SU-DHL-6 (cell line): ENCODE data around the gene VCX2.

Experiments used
- H2AFZ ChIP-seq: fragments of 200-600 bp; sonication (generic); 2 replicates; pipeline ENCODE4 v1.6.1; 2014; ENCODE audit warnings: low read depth, mild to moderate bottlenecking, moderate library complexity, mixed read lengths, antibody characterized with exemption, low read length; ENCODE audit not compliant: severe bottlenecking
- H3F3A ChIP-seq: fragments of 200-600 bp; shearing (Covaris generic); 2 replicates; pipeline ENCODE4 v1.6.0; 2016; ENCODE audit warnings: antibody characterized with exemption, mild to moderate bottlenecking; ENCODE audit not compliant: insufficient read depth
- H3K27ac ChIP-seq: fragments of 200-600 bp; sonication (generic); 2 replicates; pipeline ENCODE4 v1.5.1; 2016; ENCODE audit warnings: low read depth, mild to moderate bottlenecking, low read length, moderate library complexity, mixed read lengths
- H3K27me3 ChIP-seq: fragments of 200-600 bp; sonication (generic), shearing (Covaris generic); 2 replicates; pipeline ENCODE4 v1.6.0; 2014; ENCODE audit warnings: mild to moderate bottlenecking, low read length
- H3K36me3 ChIP-seq: fragments of 200-600 bp; sonication (generic); 2 replicates; pipeline ENCODE4 v1.6.1; 2014; ENCODE audit warnings: mild to moderate bottlenecking, low read length, mixed read lengths
- H3K4me2 ChIP-seq: fragments of 300-600, 200-600 bp; shearing (Covaris generic), sonication (generic); 2 replicates; pipeline ENCODE4 v1.6.0; 2014; ENCODE audit warnings: low read length, low read depth, mild to moderate bottlenecking; ENCODE audit not compliant: poor library complexity, severe bottlenecking
- H3K4me3 ChIP-seq: fragments of 200-600 bp; sonication (generic); 2 replicates; pipeline ENCODE4 v1.5.1; 2014; ENCODE audit warnings: antibody characterized with exemption, low read length, mild to moderate bottlenecking, mixed read lengths; ENCODE audit not compliant: insufficient read depth, poor library complexity, severe bottlenecking
- H3K79me2 ChIP-seq: fragments of 200-600 bp; sonication (generic); 2 replicates; pipeline ENCODE4 v1.6.1; 2014; ENCODE audit warnings: mild to moderate bottlenecking, low read length, moderate library complexity; ENCODE audit not compliant: insufficient read depth
- H3K9ac ChIP-seq: fragments of 200-600 bp; sonication (generic); 2 replicates; pipeline ENCODE4 v1.7.0; 2014; ENCODE audit warnings: mild to moderate bottlenecking, low read length
- H3K9me2 ChIP-seq: fragments of 200-600 bp; sonication (generic); replicated peaks from 2 replicates; pipeline ENCODE4 v1.6.1; 2014; ENCODE audit warnings: low read length; ENCODE audit not compliant: insufficient read depth
- H3K9me3 ChIP-seq: fragments of 200-600 bp; sonication (generic); 2 replicates; pipeline ENCODE4 v1.6.1; 2014; ENCODE audit warnings: low read length, mixed read lengths; ENCODE audit not compliant: insufficient read depth
- H4K20me1 ChIP-seq: fragments of 200-600 bp; sonication (generic); 2 replicates; pipeline ENCODE4 v1.6.1; 2014; ENCODE audit warnings: low read depth, mild to moderate bottlenecking, antibody characterized with exemption, low read length, moderate library complexity, mixed read lengths
- CTCF ChIP-seq: fragments of 200-600 bp; sonication (generic); IDR thresholded peaks from one replicate; pipeline ENCODE4 v1.5.1; 2017; ENCODE audit warnings: antibody characterized with exemption, mild to moderate bottlenecking, low read length, moderate library complexity; ENCODE audit not compliant: insufficient read depth, poor library complexity, severe bottlenecking
- EZH2phosphoT487 ChIP-seq: fragments of 200-600 bp; sonication (generic), shearing (Covaris generic); conservative IDR thresholded peaks from 2 replicates; pipeline ENCODE4 v1.6.1; 2018; ENCODE audit warnings: mild to moderate bottlenecking, antibody characterized with exemption, low read length, moderate library complexity, mixed read lengths

VCX2 gene

GRCh38 chrX:8144925-8145324, 26.1 kb downstream of the VCX2 start:
- Histone ChIP-seq H3K27ac (no peak overlapping the region), H3K4me3 (no peak overlapping the region), H4K20me1 (no peaks in the 10 kb centered on the region), H3K9me3 (no peaks in the 10 kb centered on the region), H2AFZ (no peak overlapping the region), H3K36me3 (no peaks in the 10 kb centered on the region), H3K27me3 (no peaks in the 10 kb centered on the region), H3K4me2 (no peak overlapping the region), H3F3A (no peaks in the 10 kb centered on the region), H3K9ac (no peak overlapping the region), H3K9me2 (no peaks in the 10 kb centered on the region), H3K79me2 (no peaks in the 10 kb centered on the region)
- no peak for TF ChIP-seq EZH2phosphoT487
- TF ChIP-seq CTCF = no peak

GRCh38 chrX:8141896-8142295, 29.2 kb downstream of the VCX2 start:
- no peak overlapping the region for H3K27ac ChIP-seq
- H3F3A ChIP-seq = no peaks in the 10 kb centered on the region
- no peaks in the 10 kb centered on the region for H3K79me2 ChIP-seq
- H3K4me3 ChIP-seq = no peak overlapping the region
- H2AFZ ChIP-seq = no peak overlapping the region
- TF ChIP-seq EZH2phosphoT487 (no peak), CTCF (no peak)
- no peaks in the 10 kb centered on the region for H4K20me1 ChIP-seq
- no peak overlapping the region for H3K4me2 ChIP-seq
- no peaks in the 10 kb centered on the region for H3K9me3 ChIP-seq
- H3K27me3 ChIP-seq = no peaks in the 10 kb centered on the region
- no peaks in the 10 kb centered on the region for H3K36me3 ChIP-seq
- H3K9ac ChIP-seq = no peak overlapping the region
- no peaks in the 10 kb centered on the region for H3K9me2 ChIP-seq

- H3K4me2 ChIP-seq = no peak overlapping the region
- H3F3A ChIP-seq = no peaks in the 10 kb centered on the region
- H3K27me3 ChIP-seq = no peaks in the 10 kb centered on the region
- no peak for TF ChIP-seq EZH2phosphoT487
- TF ChIP-seq CTCF = no peak
- no peak overlapping the region for H3K4me3 ChIP-seq
- no peak overlapping the region for H3K9ac ChIP-seq
- no peaks in the 10 kb centered on the region for H3K79me2 ChIP-seq
- H3K9me2 ChIP-seq = no peaks in the 10 kb centered on the region
- no peaks in the 10 kb centered on the region for H4K20me1 ChIP-seq
- no peaks in the 10 kb centered on the region for H3K9me3 ChIP-seq
- H2AFZ ChIP-seq = no peak overlapping the region
- no peaks in the 10 kb centered on the region for H3K36me3 ChIP-seq
- no peak overlapping the region for H3K27ac ChIP-seq
Measured at GRCh38 chrX:8140986-8141744, 29.9 kb downstream of the VCX2 start.
